Inflammatory macrophage treated with lipopolysaccharide for 4 hours (primary cell): ENCODE measurements around the gene FAM163B.
"Not testable (repeated sequence)": the region's sequence is repeated elsewhere in the genome, so short reads cannot be mapped to it uniquely, and the experiment has no call there.

Source experiments
- DNase-seq: peaks from one replicate; pipeline ENCODE4 v3.0.0-alpha.2; 2020

FAM163B gene

DNA sequence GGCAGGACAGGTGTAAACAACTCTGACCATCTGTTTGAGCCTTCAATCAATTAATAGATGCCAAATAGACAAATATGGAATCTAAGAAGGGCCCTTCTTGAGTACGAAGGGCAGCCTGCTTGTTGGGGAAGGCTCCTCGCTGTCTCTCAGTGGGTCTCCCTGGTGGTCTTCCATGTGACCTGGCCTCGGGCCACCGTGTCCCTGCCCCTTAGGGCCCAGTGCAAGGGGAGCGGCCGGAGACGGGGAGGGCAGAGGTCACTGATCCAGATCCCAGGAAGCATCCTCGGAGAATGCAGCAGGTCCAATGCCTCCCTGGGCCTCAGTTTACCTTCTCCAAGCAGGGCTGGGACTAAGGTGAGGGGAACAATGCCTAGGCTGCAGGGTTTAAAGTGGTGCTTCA is 29.5 kb upstream of the FAM163B start:
- DNase-seq: no peak

DNA sequence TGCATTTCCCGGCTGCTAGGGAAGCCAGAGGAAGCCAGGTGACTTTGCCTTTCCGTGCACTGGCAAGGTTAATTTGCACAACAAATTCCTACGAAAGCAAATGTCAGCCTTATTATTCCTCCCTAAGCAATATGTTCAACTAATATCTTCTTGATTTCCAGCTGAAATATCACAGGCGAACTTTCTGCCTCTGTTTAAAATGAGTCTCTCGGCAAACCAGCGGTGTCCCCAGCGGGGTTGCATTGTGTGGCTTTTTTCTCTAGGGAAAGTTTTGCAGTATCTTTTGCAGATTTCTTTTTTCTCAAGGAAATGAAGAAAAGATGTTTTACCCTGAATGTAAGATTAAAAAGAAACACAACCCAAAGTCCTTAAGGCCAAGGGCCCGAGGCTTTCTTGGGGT is 28.9 kb upstream of the FAM163B start:
- DNase-seq: no peak

DNA sequence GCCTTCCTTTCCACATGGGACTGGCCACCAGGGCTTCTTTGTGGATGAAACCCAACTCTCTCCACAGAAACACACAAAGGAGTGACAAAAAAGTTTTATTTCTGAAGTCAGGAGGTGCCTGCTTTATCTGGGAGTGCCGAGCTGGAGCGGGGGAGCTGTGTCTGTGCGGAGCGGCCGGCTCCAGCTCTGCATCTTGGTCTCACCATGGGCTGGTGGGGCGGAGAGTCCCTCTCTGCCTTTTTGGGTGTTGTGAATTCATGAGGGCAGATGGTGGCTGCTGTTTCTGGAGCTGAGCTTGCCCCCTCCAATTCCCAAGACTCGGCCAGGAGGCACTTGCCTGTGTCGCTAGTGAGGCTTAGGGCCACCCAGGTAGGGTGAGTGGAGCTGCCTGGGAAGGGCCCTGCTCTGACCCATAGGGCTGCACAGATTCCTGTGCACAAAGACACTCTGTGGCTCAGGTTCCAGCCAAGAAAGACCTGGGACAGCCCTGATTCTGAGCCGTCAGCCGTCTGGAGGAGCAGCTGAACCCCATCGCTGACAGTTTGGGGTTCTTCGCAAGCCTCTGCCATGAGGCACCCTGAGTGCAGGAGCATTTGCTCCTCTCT is 28.4 kb upstream of the FAM163B start:
- no peak for DNase-seq

DNA sequence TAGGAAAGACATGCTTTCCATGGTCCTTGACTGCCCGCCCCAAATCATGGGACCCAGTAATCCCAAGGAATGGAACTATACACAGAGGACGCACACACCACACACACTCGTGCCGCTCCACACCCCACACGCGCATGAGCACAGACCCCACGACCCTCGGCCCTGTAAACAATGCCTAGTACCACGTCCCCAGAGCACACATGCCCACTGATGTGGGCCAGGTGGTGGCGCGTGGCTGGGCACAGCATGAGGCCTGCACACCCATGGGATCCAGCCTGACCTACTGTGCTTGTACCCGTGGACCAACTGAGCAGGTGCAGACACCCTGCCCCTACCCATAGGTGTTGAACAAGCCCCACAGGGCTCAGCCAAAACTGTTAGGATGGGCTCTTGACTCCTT is 27.7 kb upstream of the FAM163B start:
- DNase-seq: no peak

DNA sequence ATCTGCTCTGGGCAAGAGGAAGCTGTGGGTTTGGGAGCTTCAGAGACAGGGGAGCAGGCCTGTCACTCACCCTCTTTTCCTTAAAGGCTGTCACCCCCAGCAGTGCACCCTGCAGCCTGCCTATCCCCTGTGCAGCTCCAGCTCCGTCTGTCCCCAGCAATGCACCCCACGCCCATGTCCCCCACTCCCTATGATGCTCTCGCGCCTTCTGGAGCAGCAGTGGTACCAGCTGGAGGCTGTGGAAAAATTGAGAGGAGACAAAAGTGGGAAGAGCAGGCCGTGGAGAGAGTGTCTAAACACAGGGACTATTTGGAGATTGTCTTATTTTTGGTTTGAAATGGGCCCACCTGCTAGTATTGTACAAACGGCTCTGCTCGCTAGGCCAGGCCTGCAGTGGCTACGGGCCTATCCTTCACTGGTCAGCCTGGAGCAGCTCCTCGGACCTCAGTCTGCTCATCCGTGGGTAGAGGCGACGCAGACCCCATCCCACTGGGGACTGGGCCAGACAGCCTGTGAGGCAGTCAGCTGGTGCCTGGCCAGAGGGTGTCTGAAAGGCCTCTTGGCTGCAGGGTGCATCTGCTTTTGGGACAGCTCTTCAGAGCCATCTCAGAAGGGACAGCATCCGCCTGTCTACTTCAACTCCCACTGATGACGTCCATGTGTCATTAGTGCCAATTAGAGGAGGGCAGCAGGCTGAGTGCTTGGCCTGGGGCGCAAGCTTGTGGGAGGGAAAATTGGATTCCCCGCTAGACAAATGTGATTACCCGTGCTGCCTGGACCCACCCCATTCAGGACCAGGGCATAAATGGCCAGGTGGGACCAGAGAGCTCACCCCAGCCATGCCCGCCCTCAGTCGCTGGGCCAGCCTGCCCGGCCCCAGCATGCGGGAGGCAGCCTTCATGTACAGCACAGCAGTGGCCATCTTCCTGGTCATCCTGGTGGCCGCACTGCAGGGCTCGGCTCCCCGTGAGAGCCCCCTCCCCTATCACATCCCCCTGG is 26.6 kb upstream of the FAM163B start, which contains the start of gene DBH:
Gene DBH (plus strand): TSS at position 831 of the 999 bp plus-strand sequence. CDS start 9 bp downstream, at position 840.
- no peak for DNase-seq

DNA sequence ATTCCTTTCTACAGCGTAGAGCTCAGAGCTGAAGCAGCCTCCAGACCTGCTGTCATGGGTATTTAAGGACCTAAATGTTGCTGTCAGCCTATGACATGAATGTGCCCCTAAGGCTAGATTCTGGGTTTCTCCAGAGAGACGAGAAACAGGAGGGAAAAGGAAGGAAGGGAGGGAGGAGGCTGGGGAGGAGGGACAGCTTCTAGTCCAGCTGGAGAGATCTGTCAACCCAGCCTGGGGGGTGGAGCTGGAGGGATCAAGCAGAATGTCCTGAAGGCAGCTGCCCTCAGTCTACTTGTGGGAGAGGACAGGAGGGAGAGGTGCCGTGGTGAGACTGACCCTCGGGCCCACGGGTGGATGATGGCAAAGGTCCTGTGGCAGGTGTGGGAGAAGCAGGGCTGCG is 25.9 kb upstream of the FAM163B start:
- no peak for DNase-seq

DNA sequence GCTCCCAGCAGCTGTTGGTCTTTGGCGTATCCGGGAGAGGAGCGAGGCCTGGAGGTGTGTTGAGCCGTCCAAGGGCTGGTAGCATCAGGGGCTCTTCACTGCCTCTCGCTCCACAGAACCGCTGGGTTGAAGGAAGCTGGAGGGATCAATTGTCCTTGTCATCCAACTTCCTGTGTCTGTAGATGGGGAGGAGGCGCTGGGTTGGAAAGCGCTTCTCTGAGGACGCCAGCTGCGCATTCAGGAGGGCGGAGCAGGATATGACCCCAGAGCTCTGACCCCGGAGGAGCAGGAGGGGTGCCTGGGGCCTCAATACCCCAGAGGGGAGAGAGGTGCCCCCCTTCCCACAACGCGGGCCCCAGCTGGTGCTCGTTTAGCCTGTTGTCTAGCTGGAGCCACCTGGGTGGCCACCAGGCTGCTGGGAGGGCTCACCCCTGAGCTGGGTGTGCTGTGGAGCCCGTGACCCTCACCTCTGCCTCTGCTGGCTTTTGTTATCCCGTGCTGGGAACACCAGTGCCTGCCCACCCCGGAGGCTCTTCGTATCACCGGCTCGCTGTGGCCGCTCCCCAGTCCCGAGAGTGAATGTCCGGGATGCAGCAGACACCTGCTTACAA is 25.0 kb upstream of the FAM163B start:
- no peak for DNase-seq

DNA sequence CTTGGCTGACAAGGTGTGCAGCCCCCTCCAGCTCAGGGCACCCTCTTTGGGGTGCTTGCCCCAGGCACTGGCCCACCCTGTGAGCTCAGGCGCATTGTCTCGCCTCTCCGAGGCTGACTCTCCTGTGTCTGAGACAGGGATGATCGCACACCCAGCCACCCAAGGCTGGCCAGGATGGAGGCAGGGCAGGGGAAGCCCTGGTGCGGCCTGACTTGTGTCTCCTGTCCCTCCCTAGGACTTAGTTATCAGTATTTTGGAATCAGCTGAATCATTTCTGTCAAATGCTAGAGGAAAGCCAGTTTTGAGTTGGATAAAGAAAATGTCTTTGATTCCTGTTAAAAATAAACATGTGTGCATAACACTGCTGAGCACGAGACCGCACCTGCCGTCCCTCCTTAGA is 24.5 kb upstream of the FAM163B start:
- no peak for DNase-seq

DNA sequence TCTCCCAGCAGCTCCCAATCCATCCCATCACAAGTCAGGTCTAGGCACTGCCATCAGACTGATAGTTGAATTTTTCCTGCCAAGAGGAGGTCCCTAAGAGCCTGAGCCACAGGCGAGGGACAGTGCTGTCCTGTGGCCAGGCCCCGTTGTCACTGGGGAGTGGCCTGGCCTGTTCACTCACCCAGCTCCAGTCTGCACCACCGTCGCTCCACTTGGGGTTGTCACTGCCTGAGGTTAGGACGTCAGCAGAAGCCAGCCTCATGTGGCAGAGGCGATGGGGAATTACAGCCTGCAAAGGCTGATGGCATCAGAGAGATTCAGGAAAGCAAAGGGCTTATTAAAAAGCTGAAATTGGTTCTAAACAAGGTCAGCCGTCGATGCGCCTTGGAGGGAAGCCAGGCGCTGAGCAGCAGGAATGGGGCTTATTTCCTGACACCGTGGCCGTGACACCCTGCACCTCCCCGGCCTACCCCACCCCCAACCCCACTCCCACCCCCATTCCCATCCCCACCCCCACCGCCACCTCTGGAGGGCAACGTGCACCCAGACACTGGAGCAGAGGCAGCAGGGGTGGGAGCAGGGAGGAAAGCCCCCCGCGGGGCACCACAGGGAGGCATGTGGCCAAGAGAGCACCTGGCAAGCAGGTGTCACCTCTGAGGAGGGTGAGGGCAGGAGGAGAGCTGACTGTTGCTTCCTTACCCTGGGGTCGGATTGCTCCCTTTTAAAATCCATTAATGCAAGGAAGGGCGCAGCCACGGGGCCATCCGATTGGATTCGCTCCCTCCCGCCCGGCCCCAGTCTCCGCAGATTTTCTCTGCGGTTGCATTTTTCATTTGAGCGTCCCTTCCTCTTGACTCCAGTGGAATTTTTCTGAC is 23.9 kb upstream of the FAM163B start:
- DNase-seq: no peak

DNA sequence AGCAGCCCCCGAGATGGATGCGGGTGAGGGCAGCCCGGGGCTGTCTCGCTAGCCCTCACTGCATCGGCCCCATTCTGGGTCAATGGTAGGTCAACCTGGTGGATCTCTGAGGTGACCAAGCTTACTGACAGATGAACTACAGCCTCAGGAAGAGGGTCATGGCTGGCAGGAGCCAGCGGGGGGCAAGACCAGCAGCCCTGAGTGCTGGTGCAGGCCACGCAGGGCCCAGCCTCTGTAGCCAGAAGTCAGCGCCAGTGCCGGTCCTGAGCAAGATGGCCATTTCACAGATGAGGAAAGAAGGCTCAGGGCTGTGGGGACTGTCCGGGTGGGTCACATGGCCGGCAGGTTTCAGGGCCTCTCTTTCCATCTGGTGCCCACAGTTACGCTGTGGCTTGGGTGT is 21.9 kb upstream of the FAM163B start:
- no peak for DNase-seq

DNA sequence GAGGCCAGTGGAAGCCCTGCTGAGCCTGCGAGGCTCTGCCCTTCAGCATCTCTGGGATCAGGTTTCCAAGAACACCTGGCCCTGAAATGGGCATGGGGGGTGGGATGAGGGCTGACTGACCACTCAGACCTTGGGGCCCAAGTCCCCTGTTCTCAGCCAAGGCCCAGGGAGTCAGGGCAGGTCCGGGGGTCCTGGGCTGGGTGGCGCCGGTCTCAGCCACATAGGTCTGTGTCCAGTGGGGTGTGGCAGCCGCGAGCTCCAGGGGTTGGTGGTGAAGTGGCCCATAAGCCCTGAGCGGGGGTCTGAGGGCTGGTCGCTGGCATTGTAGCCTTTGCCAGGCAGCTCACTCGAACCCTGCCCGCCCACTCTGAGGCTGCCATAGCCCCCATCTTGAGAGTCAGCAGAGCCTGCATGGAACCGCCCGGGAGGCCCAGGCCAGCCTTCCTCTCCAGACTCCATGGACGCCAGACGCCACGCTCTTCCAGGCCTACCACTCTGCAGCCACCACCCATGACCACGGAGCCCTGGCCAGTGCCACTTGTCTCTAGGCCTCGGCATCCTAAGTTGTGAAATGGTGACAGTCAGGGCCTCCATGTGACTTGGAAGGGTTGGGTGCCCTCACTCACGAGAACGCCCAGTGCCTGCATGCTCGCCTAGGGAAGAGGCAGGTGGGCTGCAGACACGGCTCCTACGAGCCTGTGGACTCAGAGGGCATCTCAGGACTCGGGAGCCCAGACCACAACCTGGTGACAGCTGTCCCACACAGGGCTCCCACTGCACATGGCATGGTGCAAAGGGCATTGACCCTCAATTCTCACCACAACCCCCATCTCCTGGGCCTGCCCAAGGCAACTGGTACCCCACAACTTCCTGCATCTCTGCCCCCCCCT is 20.3 kb upstream of the FAM163B start:
- no peak for DNase-seq

DNA sequence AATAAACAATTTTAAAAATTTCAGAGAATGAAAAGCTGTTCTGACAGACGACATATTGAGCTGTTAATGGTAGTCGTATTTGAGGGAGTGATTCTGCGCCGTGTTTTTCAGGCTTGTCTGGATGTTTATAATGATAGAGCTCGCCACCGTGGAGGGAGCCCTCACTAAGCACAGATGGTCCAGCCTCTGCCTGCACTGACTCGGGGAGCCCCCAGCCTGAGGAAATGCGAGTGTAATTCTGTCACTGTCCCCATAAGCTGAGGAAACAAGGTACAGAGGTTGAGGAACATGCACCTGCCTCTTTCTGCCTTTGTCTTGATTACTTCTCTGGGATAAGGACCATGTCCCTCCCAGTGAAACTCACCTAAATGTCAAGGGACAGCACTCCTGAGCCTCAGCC is 19.6 kb upstream of the FAM163B start:
- DNase-seq: no peak

DNA sequence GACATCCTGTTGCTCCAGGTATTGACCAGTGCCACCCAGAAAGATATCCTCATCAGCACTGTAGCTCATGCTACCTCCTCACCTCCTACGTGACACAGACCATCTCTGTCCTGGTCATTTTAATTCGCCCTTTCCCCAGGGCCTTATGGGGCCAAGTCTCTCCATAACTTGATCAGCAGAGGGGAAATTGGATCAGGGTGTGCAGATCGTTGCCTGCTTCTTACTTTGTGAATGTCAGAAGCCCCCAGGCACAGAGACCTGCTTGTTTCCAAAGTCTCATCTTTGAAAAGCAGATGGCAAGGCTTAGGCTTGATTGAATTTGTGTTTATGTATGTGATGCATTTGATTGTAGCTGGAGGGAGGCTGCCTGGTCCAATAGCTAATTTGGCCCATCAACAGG is 18.2 kb upstream of the FAM163B start:
- DNase-seq: no peak

DNA sequence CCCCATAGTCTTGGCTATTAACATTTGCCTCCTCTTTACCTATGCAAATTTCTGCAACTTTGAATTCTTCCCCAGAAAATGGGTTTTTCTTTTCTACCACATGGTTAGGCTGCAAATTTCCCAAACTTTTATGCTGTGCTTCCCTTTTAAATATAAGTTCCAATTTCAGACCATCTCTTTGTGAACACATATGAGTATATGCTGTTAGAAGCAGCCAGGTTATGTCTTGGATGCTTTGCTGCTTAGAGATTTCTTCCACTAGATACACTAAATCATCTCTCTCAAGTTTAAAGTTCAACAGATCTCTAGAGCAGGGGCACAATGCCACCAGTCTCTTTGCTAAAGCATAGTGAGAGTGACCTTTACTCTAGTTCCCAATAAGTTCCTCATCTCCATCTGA is 16.8 kb upstream of the FAM163B start:
- not testable (repeated sequence) for DNase-seq

DNA sequence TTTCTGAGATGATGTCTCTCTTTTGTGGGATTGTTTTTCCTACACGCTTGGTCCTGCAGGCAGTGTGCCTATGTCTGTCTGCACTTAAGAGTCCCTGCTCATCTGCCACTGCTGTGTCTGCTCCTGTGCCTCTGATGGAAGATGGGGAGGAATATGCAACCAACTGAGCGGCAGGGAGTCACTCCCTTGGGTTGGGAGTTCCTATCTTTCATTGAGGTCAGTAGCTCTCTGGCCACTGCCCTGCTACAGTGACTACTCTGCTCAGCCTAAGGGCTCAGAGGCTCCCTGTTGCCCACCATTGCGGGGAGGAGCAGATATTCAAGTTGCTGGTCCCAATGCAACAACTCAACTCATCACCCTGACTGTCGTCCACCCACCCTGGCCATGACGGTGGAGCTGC is 13.4 kb upstream of the FAM163B start:
- no peak for DNase-seq

DNA sequence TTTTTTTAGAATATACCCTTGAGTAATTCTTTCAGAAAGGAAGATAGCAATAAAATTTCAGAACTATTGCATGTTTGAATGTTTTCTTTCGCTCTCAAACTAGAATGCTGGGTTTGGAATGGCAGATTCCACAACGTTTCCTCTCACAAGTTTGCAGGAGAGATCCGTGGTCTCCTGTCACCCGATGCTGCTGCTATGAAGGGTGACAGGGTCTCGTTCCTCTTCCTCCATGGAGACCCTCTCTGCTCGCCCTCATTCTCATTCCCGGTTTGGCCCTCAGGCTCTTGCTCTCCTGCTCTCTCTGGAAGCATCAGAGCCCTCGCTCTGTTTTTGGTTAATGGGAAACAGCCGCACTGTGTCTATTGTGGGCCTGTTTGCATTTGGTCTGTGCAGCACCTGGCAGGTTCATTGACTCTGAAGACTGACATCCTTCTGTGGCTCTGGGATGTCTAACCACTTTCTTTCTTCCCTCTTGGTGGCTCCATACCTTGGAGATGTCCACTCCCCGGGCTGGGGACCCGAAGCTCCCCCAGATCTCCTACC is 12.6 kb upstream of the FAM163B start:
- no peak for DNase-seq

DNA sequence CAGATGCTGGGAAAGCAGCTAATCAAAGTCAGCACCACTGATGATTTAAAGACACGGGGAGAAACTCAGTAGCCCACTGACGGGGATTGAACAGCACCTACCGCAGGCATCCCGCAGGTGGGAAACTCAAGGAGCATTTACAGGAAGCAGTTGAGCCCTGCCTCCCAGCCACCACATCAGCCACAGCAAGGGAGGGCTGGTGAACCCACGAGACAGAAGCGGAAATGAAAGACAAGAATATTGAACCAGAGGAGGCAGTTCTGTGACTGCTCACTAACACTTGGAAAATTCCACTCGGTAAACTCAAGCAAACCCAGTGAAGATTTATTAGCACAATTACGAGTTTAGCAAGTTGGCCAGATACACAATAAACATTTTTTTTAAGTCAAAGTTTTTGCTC is 10.6 kb upstream of the FAM163B start:
- DNase-seq: peak; percentile 35

DNA sequence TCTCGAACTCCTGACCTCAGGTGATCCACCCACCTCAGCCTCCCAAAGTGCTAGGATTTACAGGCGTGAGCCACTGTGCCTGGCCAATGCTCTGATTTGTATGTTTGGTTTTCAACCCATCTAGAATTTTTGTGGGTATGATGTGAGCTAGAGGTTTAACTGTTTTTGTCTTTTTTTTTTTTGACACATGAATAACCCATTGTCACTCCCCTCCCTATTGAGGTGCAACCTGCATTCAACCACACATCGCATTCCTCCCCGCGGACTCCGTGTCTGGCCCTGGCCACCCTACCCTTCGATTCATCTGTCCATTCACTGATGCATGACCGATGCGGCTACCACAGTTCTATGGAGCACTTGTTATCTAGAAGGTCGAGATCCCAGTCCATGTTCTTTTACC is 9.5 kb upstream of the FAM163B start:
- no peak for DNase-seq

DNA sequence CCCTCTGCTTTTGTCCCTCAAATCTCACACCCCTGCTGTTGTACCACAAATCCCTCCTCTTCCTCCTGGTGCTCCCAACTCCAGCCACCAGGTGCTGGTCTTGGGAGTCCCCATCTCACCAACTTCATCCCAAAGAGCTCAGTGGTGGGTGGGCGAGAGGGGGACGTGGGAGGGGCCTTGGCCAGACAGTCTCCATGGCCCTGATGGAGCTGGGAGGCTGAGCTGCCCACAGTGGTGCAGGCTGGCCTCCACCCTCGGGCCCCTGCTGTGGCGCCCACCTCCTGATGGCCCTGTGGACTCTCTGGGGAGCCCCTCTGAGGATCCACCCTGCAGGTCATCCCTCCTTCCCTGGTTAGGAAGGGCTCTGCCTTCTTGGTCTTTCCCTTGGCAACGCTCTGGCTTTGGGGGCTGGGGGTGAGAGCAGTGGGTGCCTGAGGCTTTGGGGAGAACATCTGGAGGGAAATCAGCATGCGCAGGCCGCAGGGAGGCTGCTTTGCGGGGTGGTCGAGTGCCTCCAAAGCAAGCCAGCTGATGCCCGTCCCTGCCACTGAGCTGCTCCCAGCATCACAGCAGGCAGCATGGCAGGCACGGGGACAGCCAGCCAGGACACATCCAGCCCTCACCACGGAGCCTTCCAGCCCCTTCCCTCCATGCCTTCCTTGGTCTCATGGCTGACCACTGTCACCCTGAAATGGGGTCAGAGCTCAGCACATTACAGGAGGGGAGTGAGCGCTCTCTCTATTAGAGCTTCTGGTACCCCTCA is 7.6 kb upstream of the FAM163B start:
- DNase-seq: no peak

DNA sequence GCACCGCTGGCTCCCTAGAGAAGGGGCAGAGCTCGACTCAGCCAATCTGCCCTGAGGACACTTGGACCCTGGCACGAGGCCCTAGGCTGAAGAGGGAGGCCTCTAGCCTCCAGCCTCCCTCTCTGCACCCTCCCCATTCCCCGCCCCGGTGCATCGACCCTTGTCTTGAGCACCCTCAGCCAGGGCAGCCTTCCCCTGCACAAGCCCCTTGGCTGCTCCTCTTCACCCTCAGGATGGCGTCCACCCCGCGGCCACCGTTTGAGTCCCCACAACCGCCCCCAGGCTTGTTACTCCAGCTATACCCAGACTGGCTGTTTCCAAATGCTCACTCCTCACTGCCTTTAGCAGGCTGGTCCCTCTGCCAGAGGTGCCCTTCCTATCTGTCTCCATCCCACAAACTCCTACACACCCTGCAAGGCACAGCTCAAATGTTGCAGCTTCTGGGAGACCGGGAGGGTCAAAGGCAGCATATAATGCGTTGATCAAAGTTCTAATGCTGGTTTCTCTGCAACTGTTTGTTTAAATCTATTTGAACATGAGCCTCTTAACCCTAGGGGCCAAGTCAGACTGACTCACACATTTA is 6.5 kb upstream of the FAM163B start:
- no peak for DNase-seq
